ENCODE measurements around the gene TELO2.

Gene TELO2

GRCh38 chr16:1525871-1526607 is 32.9 kb downstream of the TELO2 start:
- H3K9me3 Mint-ChIP-seq = no peaks in the 10 kb centered on the region
- peaks cover 9% of the 10 kb centered on the region for H3K4me1 Mint-ChIP-seq (ENCODE audit: low read depth)
- no peaks in the 10 kb centered on the region for H3K27me3 Mint-ChIP-seq (ENCODE audit: low read depth)
- no peak overlapping the region for H3K27ac Mint-ChIP-seq
- H3K36me3 Mint-ChIP-seq (ENCODE audit: low read depth) = no peaks in the 10 kb centered on the region
- no peak overlapping the region for H3K4me3 Mint-ChIP-seq

- no peaks in the 10 kb centered on the region for H3K36me3 Mint-ChIP-seq (ENCODE audit: low read depth)
- H3K4me1 Mint-ChIP-seq (ENCODE audit: low read depth) = peaks cover 9% of the 10 kb centered on the region
- H3K4me3 Mint-ChIP-seq = no peak overlapping the region
- H3K27ac Mint-ChIP-seq = peak overlapping the region; percentile 31
- H3K9me3 Mint-ChIP-seq = no peaks in the 10 kb centered on the region
- H3K27me3 Mint-ChIP-seq (ENCODE audit: low read depth) = no peaks in the 10 kb centered on the region
Measured at GRCh38 chr16:1526608-1527555, 33.7 kb downstream of the TELO2 start.

DNA sequence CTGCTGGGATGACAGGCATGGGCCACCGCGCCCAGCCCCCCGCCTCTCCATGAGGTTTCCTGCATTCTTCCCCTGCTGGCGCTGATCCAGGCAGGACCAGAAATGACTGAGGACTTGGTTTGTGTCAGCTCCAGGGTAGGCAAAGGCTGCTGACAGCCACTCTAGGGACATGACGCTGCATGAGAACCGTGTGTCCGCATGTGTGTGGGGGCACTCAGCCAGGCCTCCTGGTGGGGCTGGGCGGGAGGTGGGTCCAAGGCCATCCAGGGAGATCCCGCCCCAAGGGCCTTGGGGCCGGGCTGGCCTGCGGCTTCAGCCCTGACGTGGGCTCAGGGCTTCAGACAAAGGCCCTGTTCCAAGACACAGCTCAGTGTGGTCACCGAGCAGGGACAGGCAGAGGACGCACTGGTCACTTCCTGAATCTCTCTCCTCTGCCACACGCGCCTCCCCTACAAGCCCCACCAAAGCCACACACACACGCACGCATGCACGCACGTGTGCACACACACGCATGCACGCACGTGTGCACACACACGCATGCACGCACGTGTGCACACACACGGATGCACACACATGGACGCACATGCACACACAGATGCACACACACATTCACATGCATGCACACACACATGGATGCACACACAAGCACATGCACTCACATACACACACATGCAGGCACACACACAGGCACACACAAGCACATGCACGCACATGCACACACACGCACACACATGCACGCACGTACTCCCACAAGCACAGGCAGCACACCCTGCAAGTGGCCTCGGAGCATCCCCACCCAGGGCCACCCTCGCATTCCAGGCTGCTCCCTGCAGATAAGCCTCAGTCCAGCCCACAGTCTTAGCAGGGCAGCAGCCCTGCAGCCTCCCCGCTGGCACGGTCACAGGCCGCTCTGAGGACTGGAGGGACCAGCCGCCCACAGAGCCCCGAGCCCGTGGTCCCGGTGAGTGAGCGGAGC is 35.0 kb downstream of the TELO2 start:
- H3K27me3 Mint-ChIP-seq (ENCODE audit: low read depth) = no peaks in the 10 kb centered on the region
- no peaks in the 10 kb centered on the region for H3K36me3 Mint-ChIP-seq (ENCODE audit: low read depth)
- H3K4me1 Mint-ChIP-seq (ENCODE audit: low read depth) = peaks cover 9% of the 10 kb centered on the region
- no peak overlapping the region for H3K4me3 Mint-ChIP-seq
- no peaks in the 10 kb centered on the region for H3K9me3 Mint-ChIP-seq
- no peak overlapping the region for H3K27ac Mint-ChIP-seq

DNA sequence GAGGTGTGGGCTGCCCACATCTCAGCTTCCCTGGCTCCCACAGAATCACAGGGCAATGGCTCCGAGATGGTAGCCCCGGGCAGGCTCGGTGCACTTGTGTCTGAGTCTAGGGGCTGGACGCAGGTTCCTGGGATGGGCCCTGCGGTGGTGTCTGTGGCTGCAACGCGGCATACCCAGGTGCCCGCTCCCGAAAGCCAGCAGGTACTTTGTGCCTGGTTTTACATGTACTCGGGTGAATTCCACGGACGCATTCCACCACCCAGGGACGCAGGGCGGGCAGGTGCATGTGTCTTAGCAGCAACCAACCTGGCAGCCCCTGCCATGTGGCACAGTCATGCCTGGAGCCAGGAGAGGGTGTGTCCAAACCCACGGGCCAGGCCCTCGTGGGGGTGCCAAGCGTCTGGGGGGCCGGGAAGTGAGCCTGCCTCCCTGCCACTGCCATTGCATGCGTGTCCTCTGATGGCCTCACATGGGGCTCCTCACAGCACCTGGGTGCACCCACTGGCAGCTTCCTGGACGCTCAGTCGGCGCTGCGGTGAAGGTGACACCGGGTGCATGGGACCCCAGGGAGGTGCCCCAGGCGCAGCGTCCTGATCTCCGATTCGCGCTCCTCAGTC is 35.9 kb downstream of the TELO2 start:
- Mint-ChIP-seq H3K27me3 (ENCODE audit: low read depth) (no peaks in the 10 kb centered on the region), H3K4me1 (ENCODE audit: low read depth) (peaks cover 13% of the 10 kb centered on the region), H3K27ac (no peak overlapping the region)

GRCh38 chr16:1530349-1530882 is 37.3 kb downstream of the TELO2 start:
- Mint-ChIP-seq H3K27me3 (ENCODE audit: low read depth) (no peaks in the 10 kb centered on the region), H3K4me3 (no peak overlapping the region), H3K27ac (no peak overlapping the region), H3K9me3 (no peaks in the 10 kb centered on the region), H3K36me3 (ENCODE audit: low read depth) (peaks cover 9% of the 10 kb centered on the region), H3K4me1 (ENCODE audit: low read depth) (peaks cover 17% of the 10 kb centered on the region)

More for the DNA sequence above, 35.9 kb downstream of the TELO2 start:
- Mint-ChIP-seq H3K9me3 (no peaks in the 10 kb centered on the region), H3K36me3 (ENCODE audit: low read depth) (no peaks in the 10 kb centered on the region), H3K4me3 (no peak overlapping the region)

DNA sequence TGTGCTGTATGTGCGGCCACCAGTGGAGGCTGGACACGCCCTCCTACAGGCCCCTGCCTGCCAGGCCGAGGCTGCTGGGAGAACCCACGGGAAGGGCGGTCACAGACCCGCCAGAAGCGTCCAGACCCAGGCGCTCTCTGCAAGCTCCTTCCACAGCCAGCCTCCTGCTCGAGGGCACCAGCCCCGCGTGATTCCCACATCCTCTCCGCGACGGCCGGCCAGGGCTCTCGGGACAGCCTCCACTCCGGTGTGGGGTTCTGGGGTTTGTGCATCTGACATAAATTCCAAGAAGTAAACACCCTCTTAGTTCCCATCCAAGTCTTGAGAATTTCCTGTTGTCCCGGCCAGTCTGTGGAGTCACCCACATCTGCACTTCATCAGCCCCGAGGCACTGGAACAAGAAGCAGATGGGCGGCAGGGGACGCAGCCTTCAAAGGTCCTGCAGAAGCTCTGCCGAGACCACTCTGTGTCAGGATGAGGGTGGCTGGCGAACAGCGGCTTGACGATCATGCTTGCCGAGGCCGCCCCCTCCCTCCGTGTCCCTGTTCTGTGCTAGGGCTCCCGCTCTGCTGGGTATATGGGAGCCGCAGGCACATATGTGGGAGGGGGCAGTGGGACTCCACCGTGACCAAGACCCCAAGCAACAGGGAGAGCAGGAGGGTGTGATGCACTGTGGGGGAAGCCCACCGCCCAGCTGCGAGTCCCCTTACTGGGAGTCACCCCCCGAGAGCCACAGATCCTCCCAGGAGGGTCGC is 37.9 kb downstream of the TELO2 start:
- no peaks in the 10 kb centered on the region for H3K27me3 Mint-ChIP-seq (ENCODE audit: low read depth)

GRCh38 chr16:1531638-1531910 is 38.4 kb downstream of the TELO2 start:
- Mint-ChIP-seq H3K4me1 (ENCODE audit: low read depth) (peaks cover 18% of the 10 kb centered on the region), H3K27me3 (ENCODE audit: low read depth) (no peaks in the 10 kb centered on the region), H3K4me3 (no peak overlapping the region), H3K27ac (no peak overlapping the region), H3K36me3 (ENCODE audit: low read depth) (peaks cover 16% of the 10 kb centered on the region), H3K9me3 (no peaks in the 10 kb centered on the region)

More for the DNA sequence above, 37.9 kb downstream of the TELO2 start:
- no peaks in the 10 kb centered on the region for H3K9me3 Mint-ChIP-seq
- no peak overlapping the region for H3K27ac Mint-ChIP-seq
- no peak overlapping the region for H3K4me3 Mint-ChIP-seq
- peaks cover 17% of the 10 kb centered on the region for H3K4me1 Mint-ChIP-seq (ENCODE audit: low read depth)
- peaks cover 13% of the 10 kb centered on the region for H3K36me3 Mint-ChIP-seq (ENCODE audit: low read depth)

DNA sequence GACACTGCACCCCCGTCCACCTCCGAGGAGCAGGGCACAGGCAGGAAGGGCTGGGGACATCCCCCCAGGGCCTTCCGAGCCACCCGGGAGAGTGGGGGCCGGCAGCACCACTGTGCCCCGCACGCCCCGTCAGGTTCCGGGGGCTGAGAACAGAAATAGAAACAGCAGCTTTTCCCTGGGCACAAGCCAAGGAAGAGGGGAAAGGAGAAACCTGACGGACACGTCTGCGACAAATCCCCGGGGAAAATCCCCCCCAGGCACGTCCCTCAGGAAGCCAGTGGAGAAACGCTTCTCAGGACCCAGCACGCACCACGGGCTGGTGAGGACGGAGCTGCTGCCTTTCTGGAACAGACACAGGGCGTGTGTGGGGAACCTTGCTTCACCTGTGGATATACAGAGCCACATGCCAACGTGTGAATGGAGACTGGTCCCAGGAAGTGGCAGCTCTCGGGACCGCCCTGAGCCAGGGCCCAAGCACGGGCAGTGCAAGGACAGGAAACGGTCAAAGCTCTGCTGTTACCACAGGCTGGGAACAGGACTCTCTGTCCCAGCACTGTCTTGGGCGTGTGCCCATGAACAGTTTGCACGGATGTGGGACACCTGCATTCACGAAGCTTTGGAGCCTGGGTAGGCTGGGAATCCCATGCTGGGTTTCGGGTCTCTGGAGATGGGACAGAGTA is 39.1 kb downstream of the TELO2 start:
- Mint-ChIP-seq H3K27ac (no peak overlapping the region), H3K27me3 (ENCODE audit: low read depth) (no peaks in the 10 kb centered on the region), H3K9me3 (no peaks in the 10 kb centered on the region), H3K4me3 (no peak overlapping the region), H3K4me1 (ENCODE audit: low read depth) (peaks cover 18% of the 10 kb centered on the region), H3K36me3 (ENCODE audit: low read depth) (peaks cover 21% of the 10 kb centered on the region)

- Mint-ChIP-seq H3K27ac (peak overlapping the region; percentile 27), H3K36me3 (ENCODE audit: low read depth) (peaks cover 26% of the 10 kb centered on the region), H3K4me1 (ENCODE audit: low read depth) (peaks cover 22% of the 10 kb centered on the region), H3K4me3 (no peak overlapping the region), H3K9me3 (no peaks in the 10 kb centered on the region), H3K27me3 (ENCODE audit: low read depth) (no peaks in the 10 kb centered on the region)
Measured at GRCh38 chr16:1532771-1533170, 39.6 kb downstream of the TELO2 start.

- Mint-ChIP-seq H3K9me3 (no peaks in the 10 kb centered on the region), H3K27ac (peak within 1 kb of the TSS; percentile 75), H3K4me1 (ENCODE audit: low read depth) (peaks cover 27% of the 10 kb centered on the region), H3K4me3 (peak within 1 kb of the TSS; percentile 100), H3K36me3 (ENCODE audit: low read depth) (peaks cover 32% of the 10 kb centered on the region), H3K27me3 (ENCODE audit: low read depth) (no peaks in the 10 kb centered on the region)
Measured at GRCh38 chr16:1533443-1533951, 40.3 kb downstream of the TELO2 start, which contains the start of gene TMEM204. TSS of gene TMEM204 (plus strand) at chr16:1533666. CDS start at chr16:1534276, 610 bp downstream.

DNA sequence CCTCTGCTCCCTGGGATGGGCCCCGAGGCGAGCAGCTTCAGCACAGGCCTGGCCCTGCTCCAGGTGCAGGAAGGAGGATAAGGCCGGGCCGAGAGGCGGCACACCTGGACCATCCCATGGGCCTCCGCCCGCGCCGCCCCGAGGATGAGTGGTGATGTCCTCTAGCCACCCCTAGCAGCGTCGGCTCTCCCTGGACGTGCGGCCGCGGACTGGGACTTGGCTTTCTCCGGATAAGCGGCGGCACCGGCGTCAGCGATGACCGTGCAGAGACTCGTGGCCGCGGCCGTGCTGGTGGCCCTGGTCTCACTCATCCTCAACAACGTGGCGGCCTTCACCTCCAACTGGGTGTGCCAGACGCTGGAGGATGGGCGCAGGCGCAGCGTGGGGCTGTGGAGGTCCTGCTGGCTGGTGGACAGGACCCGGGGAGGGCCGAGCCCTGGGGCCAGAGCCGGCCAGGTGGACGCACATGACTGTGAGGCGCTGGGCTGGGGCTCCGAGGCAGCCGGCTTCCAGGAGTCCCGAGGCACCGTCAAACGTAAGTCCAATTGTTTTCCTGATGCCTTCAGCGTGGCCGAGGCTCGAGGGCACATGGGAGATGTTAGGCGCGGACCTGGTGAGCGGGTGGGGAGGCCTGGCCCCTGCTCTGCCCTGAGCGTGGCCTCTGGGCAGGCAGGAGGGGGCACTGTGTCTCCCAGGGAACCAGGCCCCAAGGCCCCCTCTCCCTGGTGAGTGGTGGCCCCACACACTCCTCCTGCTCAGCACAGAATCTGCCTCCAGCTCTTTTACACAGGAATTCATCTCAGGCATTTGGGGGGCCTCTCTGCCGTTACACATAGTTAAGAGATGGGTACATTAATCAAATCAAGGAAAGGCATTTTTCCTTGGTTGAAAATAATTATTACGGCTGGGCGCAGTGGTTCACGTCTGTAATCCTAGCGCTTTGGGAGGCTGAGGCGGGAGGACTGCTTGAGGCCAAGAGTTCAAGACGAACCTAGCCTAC is 41.2 kb downstream of the TELO2 start:
- Mint-ChIP-seq H3K4me1 (ENCODE audit: low read depth) (peaks cover 27% of the 10 kb centered on the region), H3K4me3 (peak overlapping the region; percentile 100), H3K27ac (peak overlapping the region; percentile 94), H3K27me3 (ENCODE audit: low read depth) (no peaks in the 10 kb centered on the region), H3K9me3 (no peaks in the 10 kb centered on the region), H3K36me3 (ENCODE audit: low read depth) (peaks cover 35% of the 10 kb centered on the region)

Measured in T-helper 1 cell treated with Interleukin-12 subunit alpha and Interleukin-12 subunit beta and Interleukin-4 antibody, amounts not matched to agents 30 μg/mL and 1 μg/mL, for 36 hours (primary cell).